BE2C (cell line): ENCODE data around the gene WDR89.

Source experiments
- DNase-seq: peaks from one replicate; pipeline ENCODE4 v3.0.0-alpha.2; 2020
- H3K27me3 ChIP-seq: fragments of 250-450 bp; sonication (Bioruptor Pico); 2 replicates; pipeline ENCODE4 v1.5.1; 2020; ENCODE audit warnings: mild to moderate bottlenecking
- H3K36me3 ChIP-seq: fragments of 250-450 bp; sonication (Bioruptor Pico); 2 replicates; pipeline ENCODE4 v1.5.1; 2020; ENCODE audit warnings: mild to moderate bottlenecking
- H3K4me1 ChIP-seq: fragments of 250-450 bp; sonication (Bioruptor Pico); 2 replicates; pipeline ENCODE4 v1.5.1; 2020
- H3K4me3 ChIP-seq: 2 replicates; pipeline ENCODE4 v1.5.1; 2011; ENCODE audit warnings: low read depth, low read length
- H3K9me3 ChIP-seq: fragments of 250-450 bp; sonication (Bioruptor Pico); 2 replicates; pipeline ENCODE4 v1.5.1; 2020
- TF ChIP-seq, protein P1 (sequence below): IDR thresholded peaks from 2 replicates; pipeline ENCODE4 v1.5.1; 2012; ENCODE audit warnings: mild to moderate bottlenecking, low read depth, low read length

WDR89 gene

DNA sequence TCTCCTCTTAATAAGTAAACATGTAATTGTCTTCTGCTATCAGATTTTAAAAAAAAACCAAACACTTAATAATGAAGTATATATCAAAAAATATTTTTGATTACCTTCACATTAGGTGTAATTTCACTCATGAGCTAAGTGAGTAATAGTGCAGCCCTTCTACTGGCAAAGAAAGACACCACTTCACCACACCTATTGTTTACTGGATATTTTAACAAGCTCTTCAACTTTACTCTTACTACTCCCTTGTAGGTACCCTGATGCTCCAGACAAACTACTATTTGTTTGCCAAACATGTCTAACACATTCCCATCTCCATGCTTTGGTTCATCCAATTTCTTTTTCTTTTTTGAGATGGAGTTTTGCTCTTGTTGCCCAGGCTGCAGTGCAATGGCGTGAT lies 36.9 kb upstream of the WDR89 start:
- Histone ChIP-seq H3K36me3 (no peaks in the 10 kb centered on the region), H3K27me3 (no peaks in the 10 kb centered on the region), H3K9me3 (no peaks in the 10 kb centered on the region), H3K4me1 (no peaks in the 10 kb centered on the region), H3K4me3 (no peak overlapping the region)
- TF ChIP-seq, protein P1, sequence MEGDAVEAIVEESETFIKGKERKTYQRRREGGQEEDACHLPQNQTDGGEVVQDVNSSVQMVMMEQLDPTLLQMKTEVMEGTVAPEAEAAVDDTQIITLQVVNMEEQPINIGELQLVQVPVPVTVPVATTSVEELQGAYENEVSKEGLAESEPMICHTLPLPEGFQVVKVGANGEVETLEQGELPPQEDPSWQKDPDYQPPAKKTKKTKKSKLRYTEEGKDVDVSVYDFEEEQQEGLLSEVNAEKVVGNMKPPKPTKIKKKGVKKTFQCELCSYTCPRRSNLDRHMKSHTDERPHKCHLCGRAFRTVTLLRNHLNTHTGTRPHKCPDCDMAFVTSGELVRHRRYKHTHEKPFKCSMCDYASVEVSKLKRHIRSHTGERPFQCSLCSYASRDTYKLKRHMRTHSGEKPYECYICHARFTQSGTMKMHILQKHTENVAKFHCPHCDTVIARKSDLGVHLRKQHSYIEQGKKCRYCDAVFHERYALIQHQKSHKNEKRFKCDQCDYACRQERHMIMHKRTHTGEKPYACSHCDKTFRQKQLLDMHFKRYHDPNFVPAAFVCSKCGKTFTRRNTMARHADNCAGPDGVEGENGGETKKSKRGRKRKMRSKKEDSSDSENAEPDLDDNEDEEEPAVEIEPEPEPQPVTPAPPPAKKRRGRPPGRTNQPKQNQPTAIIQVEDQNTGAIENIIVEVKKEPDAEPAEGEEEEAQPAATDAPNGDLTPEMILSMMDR: no peak
- DNase-seq: no peak

DNA sequence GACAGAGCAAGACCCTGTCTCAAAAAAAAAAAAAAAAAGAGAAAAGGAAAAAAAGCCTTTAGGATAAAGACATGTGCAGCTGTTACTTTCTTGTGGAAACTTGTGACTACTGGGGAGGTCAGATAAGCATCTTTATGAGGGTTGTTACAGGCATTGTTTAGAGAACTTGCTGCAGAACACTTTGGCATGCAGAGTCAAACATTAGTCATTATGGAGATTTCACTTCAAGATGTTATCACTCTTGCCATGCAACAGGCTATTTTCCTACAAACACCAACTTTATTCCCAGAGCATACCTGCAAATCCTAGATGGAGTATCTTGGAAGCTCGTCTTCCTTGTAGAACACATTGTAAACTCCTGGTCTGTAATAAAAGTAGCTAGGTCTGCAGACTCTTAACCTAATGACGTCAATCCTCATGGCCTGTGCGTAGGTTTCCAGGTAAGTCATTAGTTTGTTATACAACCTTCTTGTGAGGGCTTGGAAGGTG lies 36.3 kb upstream of the WDR89 start:
- no peak for DNase-seq
- H3K36me3 ChIP-seq: no peaks in the 10 kb centered on the region
- no peaks in the 10 kb centered on the region for H3K27me3 ChIP-seq
- no peaks in the 10 kb centered on the region for H3K9me3 ChIP-seq
- no peak overlapping the region for H3K4me3 ChIP-seq
- H3K4me1 ChIP-seq: no peaks in the 10 kb centered on the region
- TF ChIP-seq, protein P1: no peak

DNA sequence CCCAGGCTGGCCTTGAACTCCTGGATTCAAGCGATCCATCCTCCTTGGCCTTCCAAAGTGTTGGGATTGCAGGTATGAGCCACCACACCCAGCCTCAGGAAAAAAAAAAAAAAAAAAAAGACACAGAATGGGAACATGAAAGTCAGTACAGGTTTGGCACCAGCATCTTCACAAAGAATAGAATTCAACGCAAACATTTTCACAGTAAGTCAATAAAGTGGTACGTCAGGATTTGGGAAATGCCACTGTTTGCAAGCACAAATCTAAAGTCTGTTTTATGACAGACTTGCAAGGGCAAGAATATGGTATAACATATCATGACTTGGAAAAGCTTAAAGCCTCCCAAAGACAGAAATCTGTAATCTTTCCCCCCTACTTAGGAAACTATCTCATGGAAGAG lies 34.9 kb upstream of the WDR89 start:
- Histone ChIP-seq H3K36me3 (no peaks in the 10 kb centered on the region), H3K4me3 (no peak overlapping the region), H3K27me3 (no peaks in the 10 kb centered on the region), H3K9me3 (no peaks in the 10 kb centered on the region), H3K4me1 (no peaks in the 10 kb centered on the region)
- TF ChIP-seq, protein P1: no peak
- no peak for DNase-seq

DNA sequence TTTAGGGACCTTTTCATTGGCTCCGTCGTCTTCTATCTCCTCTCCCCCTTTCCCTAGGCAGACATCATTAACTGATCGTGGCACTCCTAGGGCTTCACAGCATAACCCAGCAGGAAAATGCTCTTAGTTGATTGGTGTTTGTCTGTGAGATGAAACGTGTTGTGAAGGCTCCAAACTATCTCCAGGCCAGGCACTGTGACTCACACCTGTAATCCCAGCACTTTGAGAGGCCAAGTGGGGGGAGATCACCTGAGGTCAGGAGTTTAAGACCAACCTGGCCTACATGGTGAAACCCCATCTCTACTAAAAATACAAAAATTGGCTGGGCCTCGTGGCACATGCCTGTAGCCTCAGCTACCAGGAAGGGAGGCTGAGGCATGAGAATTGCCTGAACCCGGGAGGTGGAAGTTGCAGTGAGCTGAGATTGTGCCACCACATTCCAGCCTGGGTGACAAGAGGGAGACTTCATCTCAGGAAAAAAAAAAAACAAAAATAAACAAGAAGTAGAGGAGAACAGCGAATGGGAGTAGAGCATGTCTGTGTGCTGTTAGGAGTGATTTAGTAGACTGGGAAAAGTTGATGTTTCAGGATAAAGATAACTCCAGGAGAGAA lies 32.3 kb upstream of the WDR89 start:
- no peaks in the 10 kb centered on the region for H3K9me3 ChIP-seq
- no peak for DNase-seq
- no peaks in the 10 kb centered on the region for H3K4me1 ChIP-seq
- no peaks in the 10 kb centered on the region for H3K27me3 ChIP-seq
- H3K4me3 ChIP-seq: no peak overlapping the region
- TF ChIP-seq, protein P1: no peak
- no peaks in the 10 kb centered on the region for H3K36me3 ChIP-seq

DNA sequence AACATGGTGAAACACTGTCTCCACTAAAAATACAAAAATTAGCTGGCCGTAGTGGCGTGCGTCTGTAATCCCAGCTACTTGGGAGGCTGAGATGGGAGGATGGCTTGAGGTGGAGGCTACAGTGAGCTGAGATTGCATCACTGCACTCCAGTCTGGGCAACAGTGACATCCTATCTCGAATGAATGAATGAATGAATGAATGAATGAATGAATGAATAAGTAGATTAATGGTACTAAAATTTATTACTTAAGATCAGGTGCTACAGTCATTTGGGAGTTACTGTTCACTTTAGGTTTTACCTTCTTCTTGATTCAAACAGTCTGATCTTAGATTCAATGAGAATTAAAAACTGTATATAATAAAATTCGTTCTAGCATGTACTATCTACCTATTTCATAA lies 31.6 kb upstream of the WDR89 start:
- TF ChIP-seq, protein P1: no peak
- no peaks in the 10 kb centered on the region for H3K36me3 ChIP-seq
- no peak overlapping the region for H3K4me3 ChIP-seq
- H3K4me1 ChIP-seq: no peaks in the 10 kb centered on the region
- DNase-seq: no peak
- no peaks in the 10 kb centered on the region for H3K27me3 ChIP-seq
- no peaks in the 10 kb centered on the region for H3K9me3 ChIP-seq

- Histone ChIP-seq H3K4me1 (no peaks in the 10 kb centered on the region), H3K27me3 (no peaks in the 10 kb centered on the region), H3K9me3 (no peaks in the 10 kb centered on the region), H3K36me3 (no peaks in the 10 kb centered on the region), H3K4me3 (no peak overlapping the region)
- TF ChIP-seq, protein P1: no peak
- DNase-seq: no peak
Measured at GRCh38 chr14:63672417-63673180, 30.9 kb upstream of the WDR89 start.
